GM23338 (cell line): ENCODE measurements around the gene STING1. TPM values are rescaled to one million over a fixed set of nuclear protein-coding genes. Genes with fewer than 3 reads are reported as not detected.

Experiments
- ATAC-seq: fragments of 200-7000 bp; cut with Tn5 transposase; 3 replicates; pipeline ENCODE4 v1.9.1; 2020
- DNase-seq: peaks from one replicate; pipeline ENCODE4 v3.0.0-alpha.2; 2015; ENCODE audit warnings: low spot score
- H2AFZ ChIP-seq: fragments of 200-600 bp; sonication (generic); 2 replicates; pipeline ENCODE4 v1.8.0; 2016; ENCODE audit warnings: antibody characterized with exemption, mild to moderate bottlenecking, moderate library complexity
- H3F3A ChIP-seq: fragments of 200-600 bp; sonication (generic); replicated peaks from 2 replicates; pipeline ENCODE4 v1.8.0; 2017; ENCODE audit warnings: antibody characterized with exemption, mixed run types, low read depth
- H3K27ac ChIP-seq: fragments of 200-600 bp; sonication (generic); 2 replicates; pipeline ENCODE4 v1.6.1; 2016; ENCODE audit warnings: low read depth
- H3K27me3 ChIP-seq: fragments of 200-600 bp; sonication (generic); 2 replicates; pipeline ENCODE4 v1.8.0; 2016; ENCODE audit warnings: mild to moderate bottlenecking, mixed run types, moderate library complexity; ENCODE audit not compliant: insufficient read depth
- H3K36me3 ChIP-seq: fragments of 200-600 bp; sonication (generic); 2 replicates; pipeline ENCODE4 v1.8.0; 2016; ENCODE audit warnings: mild to moderate bottlenecking; ENCODE audit not compliant: insufficient read depth
- H3K4me1 ChIP-seq: fragments of 200-600 bp; sonication (generic); 2 replicates; pipeline ENCODE4 v1.8.0; 2016; ENCODE audit warnings: mild to moderate bottlenecking, moderate library complexity; ENCODE audit not compliant: insufficient read depth
- H3K4me2 ChIP-seq: fragments of 200-600 bp; sonication (generic); 2 replicates; pipeline ENCODE4 v1.7.1; 2017; ENCODE audit warnings: mixed run types
- H3K4me3 ChIP-seq: fragments of 200-600 bp; sonication (generic); 2 replicates; pipeline ENCODE4 v1.6.1; 2016; ENCODE audit warnings: mixed run types
- H3K79me2 ChIP-seq: fragments of 200-600 bp; sonication (generic); replicated peaks from 2 replicates; pipeline ENCODE4 v1.8.0; 2017; ENCODE audit warnings: mild to moderate bottlenecking; ENCODE audit not compliant: insufficient read depth
- H3K9me2 ChIP-seq: fragments of 200-600 bp; sonication (generic); 2 replicates; pipeline ENCODE4 v1.8.0; 2017; ENCODE audit not compliant: insufficient read depth
- H4K20me1 ChIP-seq: fragments of 200-600 bp; sonication (generic); replicated peaks from 2 replicates; pipeline ENCODE4 v1.8.0; 2017; ENCODE audit warnings: mild to moderate bottlenecking; ENCODE audit not compliant: insufficient read depth
- H3K27ac Mint-ChIP-seq: 2 replicates; pipeline ENCODE4 v1.8.0; 2020; ENCODE audit warnings: inconsistent platforms, mild to moderate bottlenecking, moderate library complexity, mixed read lengths
- H3K27me3 Mint-ChIP-seq: 3 replicates; pipeline ENCODE4 v1.8.0; 2022; ENCODE audit warnings: low read depth, mild to moderate bottlenecking, moderate library complexity, mixed read lengths, inconsistent platforms; ENCODE audit not compliant: insufficient read depth, poor library complexity
- H3K36me3 Mint-ChIP-seq: 3 replicates; pipeline ENCODE4 v1.8.0; 2021; ENCODE audit warnings: low read depth, mild to moderate bottlenecking, inconsistent platforms, moderate library complexity, mixed read lengths
- H3K4me1 Mint-ChIP-seq: 3 replicates; pipeline ENCODE4 v1.8.0; 2020; ENCODE audit warnings: mild to moderate bottlenecking, inconsistent platforms, mixed read lengths
- H3K4me3 Mint-ChIP-seq: 3 replicates; pipeline ENCODE4 v1.8.0; 2021; ENCODE audit warnings: moderate library complexity, mild to moderate bottlenecking, inconsistent platforms, mixed read lengths
- H3K9me3 Mint-ChIP-seq: 3 replicates; pipeline ENCODE4 v1.8.0; 2020; ENCODE audit warnings: moderate library complexity, mild to moderate bottlenecking, inconsistent platforms, mixed read lengths
- CREB1 ChIP-seq: fragments of 250-450 bp; sonication (Bioruptor Pico); IDR thresholded peaks from 2 replicates; pipeline ENCODE4 v1.5.0; 2020; ENCODE audit warnings: low read depth, mild to moderate bottlenecking, moderate library complexity
- EZH2 ChIP-seq: fragments of 200-600 bp; sonication (generic); IDR thresholded peaks from one replicate; pipeline ENCODE4 v1.8.0; 2017; ENCODE audit warnings: antibody characterized with exemption, mild to moderate bottlenecking, low read depth; ENCODE audit not compliant: unreplicated experiment
- EZH2phosphoT487 ChIP-seq: fragments of 200-600 bp; sonication (generic); IDR thresholded peaks from one replicate; pipeline ENCODE4 v1.8.1; 2018; ENCODE audit warnings: antibody characterized with exemption; ENCODE audit not compliant: unreplicated experiment
- JUNB ChIP-seq: IDR thresholded peaks from one replicate; pipeline ENCODE4 v1.6.1; 2016; ENCODE audit warnings: antibody characterized with exemption; ENCODE audit not compliant: unreplicated experiment
- NANOG ChIP-seq: IDR thresholded peaks from 2 replicates; pipeline ENCODE4 v1.6.1; 2016; ENCODE audit warnings: antibody characterized with exemption, borderline replicate concordance
- POLR2AphosphoS5 ChIP-seq: IDR thresholded peaks from 2 replicates; pipeline ENCODE4 v1.6.1; 2016; ENCODE audit warnings: antibody characterized with exemption, low read depth
- STAT1 ChIP-seq: IDR thresholded peaks from one replicate; pipeline ENCODE4 v1.6.1; 2016; ENCODE audit warnings: antibody characterized with exemption; ENCODE audit not compliant: unreplicated experiment
- ZNF114 ChIP-seq: fragments of 250-450 bp; sonication (Bioruptor Pico); IDR thresholded peaks from 2 replicates; pipeline ENCODE4 v1.5.0; 2020; ENCODE audit warnings: mild to moderate bottlenecking, moderate library complexity
- ZNF331 ChIP-seq: fragments of 250-450 bp; sonication (Bioruptor Pico); IDR thresholded peaks from 2 replicates; pipeline ENCODE4 v1.5.0; 2020; ENCODE audit warnings: low read depth, mild to moderate bottlenecking, moderate library complexity
- polyA plus RNA-seq: library from polyadenylated mRNA; unstranded; fragments of >200 nt; fragmentation: Nextera tagmentation; extraction: Ambion mirVana; gene quantifications from 2 replicates; pipeline ENCODE4 v1.2.1, GENCODE V29; 2016
- total RNA-seq: library from RNA; depleted of rRNA; stranded (reverse); fragments of >200 nt; shearing (Covaris generic); gene quantifications from 2 replicates; pipeline ENCODE4 v1.2.3, GENCODE V29; 2014
- TF ChIP-seq, protein P1 (sequence below): IDR thresholded peaks from 2 replicates; pipeline ENCODE4 v1.6.1; 2016; ENCODE audit warnings: antibody characterized with exemption
- TF ChIP-seq, protein P2 (sequence below): IDR thresholded peaks from one replicate; pipeline ENCODE4 v1.6.1; 2018; ENCODE audit warnings: antibody characterized with exemption; ENCODE audit not compliant: unreplicated experiment
- TF ChIP-seq, protein P3 (sequence below): fragments of 250-450 bp; sonication (Bioruptor Pico); IDR thresholded peaks from 2 replicates; pipeline ENCODE4 v1.5.0; 2020; ENCODE audit warnings: mild to moderate bottlenecking, moderate library complexity
- TF ChIP-seq, protein P4 (sequence below), 2 experiments: fragments of 200-600 bp in 1 of 2; sonication (generic) in 1 of 2; conservative IDR thresholded peaks; 2 replicates each; pipeline versions ENCODE4 v1.5.1 to v1.6.1; 2016 to 2017; ENCODE audit warnings: antibody characterized with exemption in 2 of 2, low read depth in 2 of 2, mild to moderate bottlenecking in 2 of 2, moderate library complexity in 1 of 2

STING1 gene
- total and polyA plus RNA-seq, 2 experiments from 2014 or later: 0.66 TPM; not detected in 1

DNA sequence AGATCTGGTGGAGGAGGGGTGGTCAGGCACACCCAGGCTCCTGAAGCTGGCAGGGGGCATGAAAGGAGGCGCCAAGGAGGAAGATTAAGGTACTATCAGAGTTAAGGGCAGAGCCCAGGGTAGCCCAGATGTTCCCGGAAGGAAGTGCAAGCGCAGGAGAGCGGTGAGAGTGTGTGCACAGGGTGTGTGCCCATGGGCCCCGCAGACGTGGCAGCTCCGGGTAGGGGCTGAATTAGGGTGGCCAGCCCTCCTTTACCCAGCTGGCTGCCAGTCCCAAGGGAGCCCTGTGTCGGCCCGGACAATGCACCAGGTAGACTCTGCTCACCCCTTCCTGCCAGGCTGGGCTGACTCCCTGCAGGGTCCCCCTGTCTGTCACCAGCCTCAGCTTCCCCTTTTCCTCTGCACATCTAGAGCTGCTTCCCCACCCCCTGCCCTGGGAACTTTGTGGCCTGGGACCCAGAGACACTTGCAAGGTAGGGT, 11.7 kb downstream of the STING1 start, which contains the start of gene SMIM33:
SMIM33 (plus strand) TSS at position 184 of the 480 bp plus-strand sequence; CDS start at position 302, 118 bp downstream.
- no peaks in the 10 kb centered on the region for H3K79me2 ChIP-seq
- peaks cover 17% of the 10 kb centered on the region for H3K4me1 ChIP-seq
- ATAC-seq: no peak
- Mint-ChIP-seq H3K4me1 (peaks cover 37% of the 10 kb centered on the region), H3K27me3 (peaks cover 21% of the 10 kb centered on the region), H3K27ac (no peak within 1 kb of the TSS), H3K9me3 (no peaks in the 10 kb centered on the region), H3K36me3 (no peaks in the 10 kb centered on the region; the same call in 2 of the 3 replicates), H3K4me3 (no peak within 1 kb of the TSS)
- peak within 1 kb of the TSS; percentile 64; the same call in 1 of the 2 replicates for H2AFZ ChIP-seq
- H4K20me1 ChIP-seq: no peaks in the 10 kb centered on the region
- TF ChIP-seq ZNF331 (CRISPR knock-in tag): no peak
- TF ChIP-seq, protein P1, sequence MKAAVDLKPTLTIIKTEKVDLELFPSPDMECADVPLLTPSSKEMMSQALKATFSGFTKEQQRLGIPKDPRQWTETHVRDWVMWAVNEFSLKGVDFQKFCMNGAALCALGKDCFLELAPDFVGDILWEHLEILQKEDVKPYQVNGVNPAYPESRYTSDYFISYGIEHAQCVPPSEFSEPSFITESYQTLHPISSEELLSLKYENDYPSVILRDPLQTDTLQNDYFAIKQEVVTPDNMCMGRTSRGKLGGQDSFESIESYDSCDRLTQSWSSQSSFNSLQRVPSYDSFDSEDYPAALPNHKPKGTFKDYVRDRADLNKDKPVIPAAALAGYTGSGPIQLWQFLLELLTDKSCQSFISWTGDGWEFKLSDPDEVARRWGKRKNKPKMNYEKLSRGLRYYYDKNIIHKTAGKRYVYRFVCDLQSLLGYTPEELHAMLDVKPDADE: no peak
- TF ChIP-seq JUNB: no peak
- no peak for TF ChIP-seq EZH2
- TF ChIP-seq, protein P2, sequence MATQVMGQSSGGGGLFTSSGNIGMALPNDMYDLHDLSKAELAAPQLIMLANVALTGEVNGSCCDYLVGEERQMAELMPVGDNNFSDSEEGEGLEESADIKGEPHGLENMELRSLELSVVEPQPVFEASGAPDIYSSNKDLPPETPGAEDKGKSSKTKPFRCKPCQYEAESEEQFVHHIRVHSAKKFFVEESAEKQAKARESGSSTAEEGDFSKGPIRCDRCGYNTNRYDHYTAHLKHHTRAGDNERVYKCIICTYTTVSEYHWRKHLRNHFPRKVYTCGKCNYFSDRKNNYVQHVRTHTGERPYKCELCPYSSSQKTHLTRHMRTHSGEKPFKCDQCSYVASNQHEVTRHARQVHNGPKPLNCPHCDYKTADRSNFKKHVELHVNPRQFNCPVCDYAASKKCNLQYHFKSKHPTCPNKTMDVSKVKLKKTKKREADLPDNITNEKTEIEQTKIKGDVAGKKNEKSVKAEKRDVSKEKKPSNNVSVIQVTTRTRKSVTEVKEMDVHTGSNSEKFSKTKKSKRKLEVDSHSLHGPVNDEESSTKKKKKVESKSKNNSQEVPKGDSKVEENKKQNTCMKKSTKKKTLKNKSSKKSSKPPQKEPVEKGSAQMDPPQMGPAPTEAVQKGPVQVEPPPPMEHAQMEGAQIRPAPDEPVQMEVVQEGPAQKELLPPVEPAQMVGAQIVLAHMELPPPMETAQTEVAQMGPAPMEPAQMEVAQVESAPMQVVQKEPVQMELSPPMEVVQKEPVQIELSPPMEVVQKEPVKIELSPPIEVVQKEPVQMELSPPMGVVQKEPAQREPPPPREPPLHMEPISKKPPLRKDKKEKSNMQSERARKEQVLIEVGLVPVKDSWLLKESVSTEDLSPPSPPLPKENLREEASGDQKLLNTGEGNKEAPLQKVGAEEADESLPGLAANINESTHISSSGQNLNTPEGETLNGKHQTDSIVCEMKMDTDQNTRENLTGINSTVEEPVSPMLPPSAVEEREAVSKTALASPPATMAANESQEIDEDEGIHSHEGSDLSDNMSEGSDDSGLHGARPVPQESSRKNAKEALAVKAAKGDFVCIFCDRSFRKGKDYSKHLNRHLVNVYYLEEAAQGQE: no peak
- TF ChIP-seq, protein P3, sequence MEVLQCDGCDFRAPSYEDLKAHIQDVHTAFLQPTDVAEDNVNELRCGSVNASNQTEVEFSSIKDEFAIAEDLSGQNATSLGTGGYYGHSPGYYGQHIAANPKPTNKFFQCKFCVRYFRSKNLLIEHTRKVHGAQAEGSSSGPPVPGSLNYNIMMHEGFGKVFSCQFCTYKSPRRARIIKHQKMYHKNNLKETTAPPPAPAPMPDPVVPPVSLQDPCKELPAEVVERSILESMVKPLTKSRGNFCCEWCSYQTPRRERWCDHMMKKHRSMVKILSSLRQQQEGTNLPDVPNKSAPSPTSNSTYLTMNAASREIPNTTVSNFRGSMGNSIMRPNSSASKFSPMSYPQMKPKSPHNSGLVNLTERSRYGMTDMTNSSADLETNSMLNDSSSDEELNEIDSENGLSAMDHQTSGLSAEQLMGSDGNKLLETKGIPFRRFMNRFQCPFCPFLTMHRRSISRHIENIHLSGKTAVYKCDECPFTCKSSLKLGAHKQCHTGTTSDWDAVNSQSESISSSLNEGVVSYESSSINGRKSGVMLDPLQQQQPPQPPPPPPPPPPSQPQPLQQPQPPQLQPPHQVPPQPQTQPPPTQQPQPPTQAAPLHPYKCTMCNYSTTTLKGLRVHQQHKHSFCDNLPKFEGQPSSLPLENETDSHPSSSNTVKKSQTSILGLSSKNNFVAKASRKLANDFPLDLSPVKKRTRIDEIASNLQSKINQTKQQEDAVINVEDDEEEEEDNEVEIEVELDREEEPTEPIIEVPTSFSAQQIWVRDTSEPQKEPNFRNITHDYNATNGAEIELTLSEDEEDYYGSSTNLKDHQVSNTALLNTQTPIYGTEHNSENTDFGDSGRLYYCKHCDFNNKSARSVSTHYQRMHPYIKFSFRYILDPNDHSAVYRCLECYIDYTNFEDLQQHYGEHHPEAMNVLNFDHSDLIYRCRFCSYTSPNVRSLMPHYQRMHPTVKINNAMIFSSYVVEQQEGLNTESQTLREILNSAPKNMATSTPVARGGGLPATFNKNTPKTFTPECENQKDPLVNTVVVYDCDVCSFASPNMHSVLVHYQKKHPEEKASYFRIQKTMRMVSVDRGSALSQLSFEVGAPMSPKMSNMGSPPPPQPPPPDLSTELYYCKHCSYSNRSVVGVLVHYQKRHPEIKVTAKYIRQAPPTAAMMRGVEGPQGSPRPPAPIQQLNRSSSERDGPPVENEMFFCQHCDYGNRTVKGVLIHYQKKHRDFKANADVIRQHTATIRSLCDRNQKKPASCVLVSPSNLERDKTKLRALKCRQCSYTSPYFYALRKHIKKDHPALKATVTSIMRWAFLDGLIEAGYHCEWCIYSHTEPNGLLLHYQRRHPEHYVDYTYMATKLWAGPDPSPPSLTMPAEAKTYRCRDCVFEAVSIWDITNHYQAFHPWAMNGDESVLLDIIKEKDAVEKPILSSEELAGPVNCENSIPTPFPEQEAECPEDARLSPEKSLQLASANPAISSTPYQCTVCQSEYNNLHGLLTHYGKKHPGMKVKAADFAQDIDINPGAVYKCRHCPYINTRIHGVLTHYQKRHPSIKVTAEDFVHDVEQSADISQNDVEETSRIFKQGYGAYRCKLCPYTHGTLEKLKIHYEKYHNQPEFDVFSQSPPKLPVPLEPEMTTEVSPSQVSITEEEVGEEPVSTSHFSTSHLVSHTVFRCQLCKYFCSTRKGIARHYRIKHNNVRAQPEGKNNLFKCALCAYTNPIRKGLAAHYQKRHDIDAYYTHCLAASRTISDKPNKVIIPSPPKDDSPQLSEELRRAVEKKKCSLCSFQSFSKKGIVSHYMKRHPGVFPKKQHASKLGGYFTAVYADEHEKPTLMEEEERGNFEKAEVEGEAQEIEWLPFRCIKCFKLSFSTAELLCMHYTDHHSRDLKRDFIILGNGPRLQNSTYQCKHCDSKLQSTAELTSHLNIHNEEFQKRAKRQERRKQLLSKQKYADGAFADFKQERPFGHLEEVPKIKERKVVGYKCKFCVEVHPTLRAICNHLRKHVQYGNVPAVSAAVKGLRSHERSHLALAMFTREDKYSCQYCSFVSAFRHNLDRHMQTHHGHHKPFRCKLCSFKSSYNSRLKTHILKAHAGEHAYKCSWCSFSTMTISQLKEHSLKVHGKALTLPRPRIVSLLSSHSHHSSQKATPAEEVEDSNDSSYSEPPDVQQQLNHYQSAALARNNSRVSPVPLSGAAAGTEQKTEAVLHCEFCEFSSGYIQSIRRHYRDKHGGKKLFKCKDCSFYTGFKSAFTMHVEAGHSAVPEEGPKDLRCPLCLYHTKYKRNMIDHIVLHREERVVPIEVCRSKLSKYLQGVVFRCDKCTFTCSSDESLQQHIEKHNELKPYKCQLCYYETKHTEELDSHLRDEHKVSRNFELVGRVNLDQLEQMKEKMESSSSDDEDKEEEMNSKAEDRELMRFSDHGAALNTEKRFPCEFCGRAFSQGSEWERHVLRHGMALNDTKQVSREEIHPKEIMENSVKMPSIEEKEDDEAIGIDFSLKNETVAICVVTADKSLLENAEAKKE (CRISPR knock-in tag): no peak
- TF ChIP-seq, protein P4, sequence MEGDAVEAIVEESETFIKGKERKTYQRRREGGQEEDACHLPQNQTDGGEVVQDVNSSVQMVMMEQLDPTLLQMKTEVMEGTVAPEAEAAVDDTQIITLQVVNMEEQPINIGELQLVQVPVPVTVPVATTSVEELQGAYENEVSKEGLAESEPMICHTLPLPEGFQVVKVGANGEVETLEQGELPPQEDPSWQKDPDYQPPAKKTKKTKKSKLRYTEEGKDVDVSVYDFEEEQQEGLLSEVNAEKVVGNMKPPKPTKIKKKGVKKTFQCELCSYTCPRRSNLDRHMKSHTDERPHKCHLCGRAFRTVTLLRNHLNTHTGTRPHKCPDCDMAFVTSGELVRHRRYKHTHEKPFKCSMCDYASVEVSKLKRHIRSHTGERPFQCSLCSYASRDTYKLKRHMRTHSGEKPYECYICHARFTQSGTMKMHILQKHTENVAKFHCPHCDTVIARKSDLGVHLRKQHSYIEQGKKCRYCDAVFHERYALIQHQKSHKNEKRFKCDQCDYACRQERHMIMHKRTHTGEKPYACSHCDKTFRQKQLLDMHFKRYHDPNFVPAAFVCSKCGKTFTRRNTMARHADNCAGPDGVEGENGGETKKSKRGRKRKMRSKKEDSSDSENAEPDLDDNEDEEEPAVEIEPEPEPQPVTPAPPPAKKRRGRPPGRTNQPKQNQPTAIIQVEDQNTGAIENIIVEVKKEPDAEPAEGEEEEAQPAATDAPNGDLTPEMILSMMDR (conservative IDR thresholded peaks at IDR 0.05; ENCODE audit: low read depth in 2 of 2): no peak
- no peak for TF ChIP-seq ZNF114 (CRISPR knock-in tag)
- no peak for TF ChIP-seq STAT1
- TF ChIP-seq POLR2AphosphoS5: no peak
- no peak for TF ChIP-seq EZH2phosphoT487
- TF ChIP-seq NANOG: no peak
- no peak for TF ChIP-seq CREB1 (CRISPR knock-in tag)
- no peak for DNase-seq
- H3K27ac ChIP-seq: no peak within 1 kb of the TSS
- no peaks in the 10 kb centered on the region for H3K9me2 ChIP-seq
- H3K27me3 ChIP-seq: no peaks in the 10 kb centered on the region
- H3K4me3 ChIP-seq: no peak within 1 kb of the TSS
- H3K4me2 ChIP-seq: no peak within 1 kb of the TSS
- H3F3A ChIP-seq: 0 out of 2 replicates have a peak, but pooled peaks cover 7% of the 10 kb centered on the region
- no peaks in the 10 kb centered on the region for H3K36me3 ChIP-seq
